Fibroblast of the aortic adventitia (primary cell): Measurements from ENCODE around the gene USP49. TPM values are rescaled to one million over a fixed set of nuclear protein-coding genes. Genes with fewer than 3 reads are reported as not detected.

Source experiments
- DNase-seq: peaks from one replicate; pipeline ENCODE4 v3.0.0-alpha.2; 2010; ENCODE audit warnings: low read depth
- H3K4me3 ChIP-seq: 2 replicates; pipeline ENCODE4 v1.5.1; 2011; ENCODE audit warnings: low read depth, mild to moderate bottlenecking, control low read depth, low read length, moderate library complexity
- total RNA-seq: library from RNA; depleted of rRNA; stranded (reverse); fragments of >200 nt; gene quantifications from 2 replicates; pipeline ENCODE4 v1.2.3, GENCODE V29; 2012; ENCODE audit warnings: low replicate concordance
- TF ChIP-seq, protein P1 (sequence below): IDR thresholded peaks from 2 replicates; pipeline ENCODE4 v1.5.1; 2011; ENCODE audit warnings: mild to moderate bottlenecking, low read length, control low read depth, inconsistent platforms; ENCODE audit not compliant: insufficient read depth

The USP49 gene
- total RNA-seq, 1 donor, result 2.7 TPM

DNA sequence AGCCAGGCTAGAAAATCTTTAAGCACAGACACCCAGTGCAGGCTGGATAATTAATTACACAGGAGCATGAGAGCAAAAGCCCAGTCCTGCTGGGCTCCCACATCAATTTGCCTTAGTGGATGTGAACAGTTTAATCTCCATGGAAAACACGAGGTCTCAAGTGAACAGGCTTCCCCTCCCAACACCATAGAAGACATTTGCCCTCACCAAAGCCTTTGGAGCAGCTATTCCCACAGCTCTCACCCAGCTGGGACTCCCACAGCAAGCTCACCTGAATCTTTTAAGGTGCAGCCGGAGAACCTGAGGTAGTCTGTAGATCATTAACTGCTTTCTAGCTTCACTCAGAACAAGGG lies 95.6 kb downstream of the USP49 start:
- H3K4me3 ChIP-seq, result no peak overlapping the region
- TF ChIP-seq, protein P1, sequence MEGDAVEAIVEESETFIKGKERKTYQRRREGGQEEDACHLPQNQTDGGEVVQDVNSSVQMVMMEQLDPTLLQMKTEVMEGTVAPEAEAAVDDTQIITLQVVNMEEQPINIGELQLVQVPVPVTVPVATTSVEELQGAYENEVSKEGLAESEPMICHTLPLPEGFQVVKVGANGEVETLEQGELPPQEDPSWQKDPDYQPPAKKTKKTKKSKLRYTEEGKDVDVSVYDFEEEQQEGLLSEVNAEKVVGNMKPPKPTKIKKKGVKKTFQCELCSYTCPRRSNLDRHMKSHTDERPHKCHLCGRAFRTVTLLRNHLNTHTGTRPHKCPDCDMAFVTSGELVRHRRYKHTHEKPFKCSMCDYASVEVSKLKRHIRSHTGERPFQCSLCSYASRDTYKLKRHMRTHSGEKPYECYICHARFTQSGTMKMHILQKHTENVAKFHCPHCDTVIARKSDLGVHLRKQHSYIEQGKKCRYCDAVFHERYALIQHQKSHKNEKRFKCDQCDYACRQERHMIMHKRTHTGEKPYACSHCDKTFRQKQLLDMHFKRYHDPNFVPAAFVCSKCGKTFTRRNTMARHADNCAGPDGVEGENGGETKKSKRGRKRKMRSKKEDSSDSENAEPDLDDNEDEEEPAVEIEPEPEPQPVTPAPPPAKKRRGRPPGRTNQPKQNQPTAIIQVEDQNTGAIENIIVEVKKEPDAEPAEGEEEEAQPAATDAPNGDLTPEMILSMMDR, result no peak
- no peak for DNase-seq

DNA sequence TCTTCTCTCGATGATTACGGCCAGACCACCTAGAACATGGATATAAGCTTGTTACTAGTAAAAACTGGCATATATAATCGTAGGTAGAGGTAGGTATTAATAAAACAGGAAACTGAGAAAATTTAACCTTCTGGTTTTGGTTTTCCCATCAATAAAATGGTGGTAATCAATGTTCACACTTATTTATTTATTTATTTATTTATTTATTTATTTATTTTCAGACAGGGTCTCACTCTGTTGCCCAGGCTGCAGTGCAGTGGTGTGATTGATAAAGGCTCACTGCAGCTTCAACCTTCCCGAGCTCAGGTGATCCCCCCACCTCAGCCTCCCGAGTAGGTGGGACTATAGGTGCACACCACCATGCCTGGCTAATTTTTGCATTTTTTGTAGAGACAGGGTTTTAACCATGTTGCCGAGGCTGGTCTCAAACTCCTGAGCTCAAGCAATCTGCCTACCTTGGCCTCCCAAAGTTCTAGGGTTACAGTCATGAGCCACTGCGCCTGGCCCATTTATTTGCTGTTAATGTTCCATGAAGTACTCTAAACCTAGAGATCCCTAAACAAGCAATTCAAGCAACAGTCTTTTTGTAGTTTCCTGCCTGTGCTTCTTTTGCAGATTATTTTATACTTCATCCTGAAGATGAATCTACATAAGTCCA lies 96.1 kb downstream of the USP49 start:
- TF ChIP-seq, protein P1, result no peak
- H3K4me3 ChIP-seq, result no peak overlapping the region
- no peak for DNase-seq

DNA sequence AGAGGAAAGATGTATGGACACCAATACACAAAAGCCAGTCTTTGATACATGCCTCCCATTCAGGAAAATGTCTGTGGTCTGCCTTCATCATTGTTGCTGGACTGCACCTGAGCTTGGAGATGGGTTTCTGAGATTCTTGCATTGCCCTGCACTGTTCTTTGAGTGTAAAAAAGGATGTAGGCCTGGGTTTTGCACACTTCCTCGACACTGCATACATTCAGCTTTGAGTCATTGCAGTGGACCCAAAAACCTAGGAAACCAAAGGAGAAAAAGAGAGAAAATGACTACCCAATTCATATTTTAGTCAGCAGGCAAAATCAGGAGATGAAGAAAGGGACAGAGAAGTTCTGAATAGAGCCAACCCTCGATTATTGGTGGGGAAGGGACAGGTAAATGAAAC lies 98.7 kb downstream of the USP49 start:
- no peak overlapping the region for H3K4me3 ChIP-seq
- TF ChIP-seq, protein P1, result no peak
- no peak for DNase-seq

DNA sequence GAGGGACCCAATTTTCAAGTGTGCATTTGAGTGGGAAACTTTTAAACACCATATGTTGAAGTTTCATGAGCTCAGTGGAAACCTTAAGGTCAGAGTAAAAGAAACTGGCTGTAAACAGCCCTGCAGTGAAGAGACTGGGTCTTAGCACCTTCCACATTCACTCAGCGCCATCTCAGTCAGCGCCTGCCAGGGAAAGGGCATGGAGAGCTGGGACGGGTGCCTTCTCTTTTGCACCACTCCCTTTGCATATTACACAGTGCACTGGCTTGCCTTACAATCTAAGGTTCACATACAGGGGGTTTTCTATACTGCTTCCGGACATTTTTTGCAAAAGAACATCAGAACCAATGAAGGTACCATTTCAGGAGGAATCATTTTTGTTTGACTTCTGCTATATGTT lies 103.2 kb downstream of the USP49 start:
- TF ChIP-seq, protein P1, result no peak
- no peak overlapping the region for H3K4me3 ChIP-seq
- no peak for DNase-seq

DNA sequence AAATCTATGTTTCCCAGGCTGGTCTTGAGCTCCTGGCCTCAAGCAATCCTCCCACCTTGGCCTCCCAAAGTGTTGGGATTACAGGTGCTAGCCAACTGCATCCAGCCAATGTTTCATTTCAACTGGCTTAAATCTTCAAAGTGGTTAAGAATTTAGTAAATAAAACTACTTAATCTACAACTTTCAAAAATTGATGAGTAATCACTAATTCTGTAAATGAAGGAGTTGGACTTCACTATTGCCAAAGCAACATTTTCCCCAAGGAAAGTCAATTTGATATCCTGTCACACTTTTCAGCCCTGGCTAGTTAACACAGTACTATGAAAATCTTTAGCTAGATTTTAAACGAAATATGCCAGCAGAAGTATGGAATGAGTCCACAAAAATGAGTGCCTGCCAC lies 103.9 kb downstream of the USP49 start:
- H3K4me3 ChIP-seq, result no peak overlapping the region
- TF ChIP-seq, protein P1, result no peak
- no peak for DNase-seq

DNA sequence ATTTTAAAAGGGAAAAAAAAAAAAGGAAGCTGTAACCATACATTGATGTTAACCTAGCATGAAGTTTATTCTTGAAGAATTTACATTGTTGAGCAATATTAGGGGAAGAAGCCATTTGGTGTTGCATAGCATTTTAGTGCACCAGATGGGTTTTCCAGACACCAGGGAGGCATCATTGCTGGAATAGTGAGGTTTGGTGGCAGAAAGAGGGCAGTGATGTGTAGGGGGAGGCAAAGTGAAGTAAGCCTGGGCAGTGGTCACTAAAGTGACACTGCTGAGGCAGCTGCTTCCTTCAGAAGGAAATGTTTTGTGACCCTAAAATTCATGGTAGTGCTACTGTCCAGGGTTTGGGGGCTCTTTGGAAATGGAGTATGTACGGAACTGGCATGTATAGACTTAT lies 105.1 kb downstream of the USP49 start:
- TF ChIP-seq, protein P1, result no peak
- no peak for DNase-seq
- no peak overlapping the region for H3K4me3 ChIP-seq

DNA sequence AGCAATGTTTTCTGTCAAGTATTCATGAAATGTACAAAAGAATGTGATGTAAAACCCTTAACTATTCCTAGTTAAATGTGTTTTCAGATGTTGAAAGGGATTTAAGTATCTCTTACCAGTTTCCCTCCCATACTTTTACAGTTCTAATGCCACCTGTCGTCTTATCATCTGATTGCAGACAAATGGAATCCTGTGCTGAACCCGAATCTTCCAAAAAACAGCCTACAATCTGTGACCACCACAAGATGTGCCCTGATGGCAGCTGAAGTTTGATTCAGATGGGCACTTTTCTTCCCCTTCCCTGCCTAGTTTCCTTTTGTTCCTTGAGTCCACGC lies 105.8 kb downstream of the USP49 start:
- TF ChIP-seq, protein P1, result no peak
- no peak for DNase-seq
- H3K4me3 ChIP-seq, result no peak overlapping the region
